CD4-positive, alpha-beta T cell (primary cell): Measurements from ENCODE around the gene NUBPL. TPM values are rescaled to one million over a fixed set of nuclear protein-coding genes. Genes with fewer than 3 reads are reported as not detected.

ENCODE experiments used
- ATAC-seq: fragments of 200-7000 bp; cut with Tn5 transposase; one replicate; pipeline ENCODE4 v1.10.0; 2022; ENCODE audit warnings: mild to moderate bottlenecking; ENCODE audit not compliant: poor library complexity
- CTCF ChIA-PET: fragments of 350-600 bp; sonication (Branson Sonifier 250); formaldehyde crosslinking; loops from one replicate; lab custom pipeline; 2021; ENCODE audit warnings: antibody characterized with exemption, inconsistent platforms; lab: Charles Lee
- POLR2A ChIA-PET: fragments of 350-600 bp; sonication (Branson Sonifier 250); formaldehyde crosslinking; loops from one replicate; lab custom pipeline; 2021; ENCODE audit warnings: antibody characterized with exemption, inconsistent platforms; lab: Charles Lee
- DNase-seq, 14 experiments: peaks; one replicate each; pipeline ENCODE4 v3.0.0-alpha.2; 2013 to 2020; ENCODE audit warnings: mixed read lengths in 2 of 14
- H3K27ac ChIP-seq, 2 donors: one replicate each; pipeline versions ENCODE4 v1.5.1 to v1.7.0; 2013; ENCODE audit warnings: low read length in 2 of 2, low read depth in 1 of 2, mild to moderate bottlenecking in 1 of 2
- H3K27me3 ChIP-seq, 2 experiments: 1 replicate in 1 of 2; 2 replicates in 1 of 2; pipeline versions ENCODE4 v1.6.1 to v1.7.0; 2013; ENCODE audit warnings: low read length in 2 of 2, control low read depth in 1 of 2, mild to moderate bottlenecking in 1 of 2, moderate library complexity in 1 of 2; ENCODE audit not compliant: insufficient read depth in 2 of 2, control insufficient read depth in 1 of 2
- H3K36me3 ChIP-seq: one replicate; pipeline ENCODE4 v1.6.1; 2013; ENCODE audit warnings: low read length, control low read depth; ENCODE audit not compliant: insufficient read depth
- H3K4me1 ChIP-seq: one replicate; pipeline ENCODE4 v1.6.1; 2013; ENCODE audit warnings: low read length, control low read depth; ENCODE audit not compliant: insufficient read depth
- H3K4me3 ChIP-seq: one replicate; pipeline ENCODE4 v1.5.1; 2013; ENCODE audit warnings: mild to moderate bottlenecking, low read length, moderate library complexity
- H3K9me3 ChIP-seq, 2 experiments: 1 replicate in 1 of 2; 2 replicates in 1 of 2; pipeline versions ENCODE4 v1.6.1 to v1.7.0; 2013; ENCODE audit warnings: low read length in 2 of 2, mild to moderate bottlenecking in 2 of 2, control low read depth in 1 of 2, moderate library complexity in 1 of 2; ENCODE audit not compliant: control insufficient read depth in 1 of 2, insufficient read depth in 1 of 2
- H3K27ac Mint-ChIP-seq: one replicate; pipeline ENCODE4 v1.8.0; 2020; ENCODE audit warnings: mixed read lengths
- H3K27me3 Mint-ChIP-seq: one replicate; pipeline ENCODE4 v1.8.0; 2021; ENCODE audit warnings: mixed read lengths
- H3K36me3 Mint-ChIP-seq: one replicate; pipeline ENCODE4 v1.8.0; 2021; ENCODE audit warnings: low read depth, mixed read lengths
- H3K4me1 Mint-ChIP-seq: one replicate; pipeline ENCODE4 v1.8.0; 2021; ENCODE audit warnings: low read depth, mixed read lengths
- H3K4me3 Mint-ChIP-seq: one replicate; pipeline ENCODE4 v1.8.0; 2020; ENCODE audit warnings: mild to moderate bottlenecking, mixed read lengths
- H3K9me3 Mint-ChIP-seq: one replicate; pipeline ENCODE4 v1.8.0; 2020; ENCODE audit warnings: mixed read lengths
- intact Hi-C, 2 experiments: fragments of 100-400 bp; cut with DNase I in 1 of 2; cut with micrococcal nuclease in 1 of 2; formaldehyde crosslinking; loops; one replicate each; pipeline versions ENCODE4 v1.15.1 to v1.9.0; 2023 to 2025; cut with DNase I, micrococcal nuclease
- total RNA-seq, 174 experiments: library from RNA in 2 of 174; stranded (reverse) in 2 of 174; gene quantifications; one replicate each; pipeline ENCODE4 v1.2.3 and lab custom pipeline; 2021 to 2026
- TF ChIP-seq, protein P1 (sequence below): fragments of 200-600 bp; IDR thresholded peaks from one replicate; pipeline ENCODE4 v1.8.0; 2022; ENCODE audit warnings: antibody characterized with exemption, mild to moderate bottlenecking

The NUBPL gene
- total RNA-seq, 2 experiments from 2014 or later: 7.2 to 8.2 TPM

DNA sequence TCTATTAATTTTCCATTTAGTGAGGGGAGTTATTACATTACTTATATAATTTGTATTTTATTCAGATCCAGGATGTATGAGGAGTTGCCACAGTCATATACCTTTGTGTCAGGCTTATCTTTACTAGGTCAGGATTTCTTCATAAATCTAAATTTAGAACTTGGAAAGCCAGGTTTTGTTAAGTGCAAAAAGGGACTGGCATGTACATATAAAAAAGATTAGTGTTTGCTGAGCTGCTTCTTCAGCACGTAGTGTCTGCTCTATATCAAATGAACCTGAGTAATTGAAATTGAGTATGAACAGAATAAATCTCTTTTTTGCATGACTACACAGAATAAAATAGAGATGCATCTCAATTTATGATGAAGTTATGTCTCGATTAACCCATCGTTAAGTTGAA is 157.4 kb downstream of the NUBPL start:
- peaks cover 3 to 5% of the 10 kb centered on the region in 2 experiments for H3K9me3 ChIP-seq
- no peaks in the 10 kb centered on the region for H3K36me3 ChIP-seq
- no peak overlapping the region for H3K27ac ChIP-seq
- DNase-seq: no peak
- ChIA-PET POLR2A (no interaction called here), CTCF (no interaction called here)
- intact Hi-C loops: no loop called here
- no peaks in the 10 kb centered on the region for H3K4me1 Mint-ChIP-seq
- H3K4me3 Mint-ChIP-seq: no peak overlapping the region
- TF ChIP-seq, protein P1, sequence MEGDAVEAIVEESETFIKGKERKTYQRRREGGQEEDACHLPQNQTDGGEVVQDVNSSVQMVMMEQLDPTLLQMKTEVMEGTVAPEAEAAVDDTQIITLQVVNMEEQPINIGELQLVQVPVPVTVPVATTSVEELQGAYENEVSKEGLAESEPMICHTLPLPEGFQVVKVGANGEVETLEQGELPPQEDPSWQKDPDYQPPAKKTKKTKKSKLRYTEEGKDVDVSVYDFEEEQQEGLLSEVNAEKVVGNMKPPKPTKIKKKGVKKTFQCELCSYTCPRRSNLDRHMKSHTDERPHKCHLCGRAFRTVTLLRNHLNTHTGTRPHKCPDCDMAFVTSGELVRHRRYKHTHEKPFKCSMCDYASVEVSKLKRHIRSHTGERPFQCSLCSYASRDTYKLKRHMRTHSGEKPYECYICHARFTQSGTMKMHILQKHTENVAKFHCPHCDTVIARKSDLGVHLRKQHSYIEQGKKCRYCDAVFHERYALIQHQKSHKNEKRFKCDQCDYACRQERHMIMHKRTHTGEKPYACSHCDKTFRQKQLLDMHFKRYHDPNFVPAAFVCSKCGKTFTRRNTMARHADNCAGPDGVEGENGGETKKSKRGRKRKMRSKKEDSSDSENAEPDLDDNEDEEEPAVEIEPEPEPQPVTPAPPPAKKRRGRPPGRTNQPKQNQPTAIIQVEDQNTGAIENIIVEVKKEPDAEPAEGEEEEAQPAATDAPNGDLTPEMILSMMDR: no peak
- no peak for ATAC-seq
- no peak overlapping the region for H3K27ac Mint-ChIP-seq
- peaks cover 37% of the 10 kb centered on the region for H3K36me3 Mint-ChIP-seq
- H3K9me3 Mint-ChIP-seq: peaks cover 2% of the 10 kb centered on the region
- H3K27me3 Mint-ChIP-seq: no peaks in the 10 kb centered on the region
- no peak overlapping the region for H3K4me3 ChIP-seq
- H3K27me3 ChIP-seq: no peaks in the 10 kb centered on the region
- no peaks in the 10 kb centered on the region for H3K4me1 ChIP-seq

DNA sequence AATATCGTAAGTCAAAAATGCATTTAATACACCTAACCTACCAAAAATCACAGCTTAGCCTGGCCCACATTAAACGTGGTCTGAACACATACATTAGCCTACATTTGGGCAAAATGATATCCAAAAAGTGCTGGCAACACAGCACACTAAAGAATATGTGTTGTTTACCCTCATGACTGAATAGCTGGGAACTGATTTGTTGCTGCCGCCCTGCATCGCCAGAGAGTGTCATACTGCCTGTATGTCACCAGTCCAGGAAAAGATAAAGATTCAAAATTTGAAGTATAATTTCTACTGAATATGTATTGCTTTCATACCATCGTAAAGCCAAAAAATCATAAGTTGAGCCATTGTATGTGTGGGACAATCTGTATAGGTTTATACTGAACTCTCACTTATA is 157.8 kb downstream of the NUBPL start:
- intact Hi-C loops: no loop called here
- Histone ChIP-seq H3K9me3 (peaks cover 3 to 5% of the 10 kb centered on the region in 2 experiments), H3K27ac (no peak overlapping the region), H3K27me3 (no peaks in the 10 kb centered on the region), H3K4me3 (no peak overlapping the region), H3K4me1 (no peaks in the 10 kb centered on the region), H3K36me3 (no peaks in the 10 kb centered on the region)
- Mint-ChIP-seq H3K4me1 (no peaks in the 10 kb centered on the region), H3K27ac (no peak overlapping the region), H3K4me3 (no peak overlapping the region), H3K27me3 (no peaks in the 10 kb centered on the region), H3K36me3 (peaks cover 34% of the 10 kb centered on the region), H3K9me3 (peaks cover 2% of the 10 kb centered on the region)
- CTCF ChIA-PET: no interaction called here
- TF ChIP-seq, protein P1: no peak
- POLR2A ChIA-PET: no interaction called here
- ATAC-seq: no peak
- no peak for DNase-seq

GRCh38 chr14:31726337-31726736 is 165.1 kb downstream of the NUBPL start:
- Mint-ChIP-seq H3K4me1 (no peaks in the 10 kb centered on the region), H3K36me3 (peaks cover 71% of the 10 kb centered on the region), H3K9me3 (peaks cover 9% of the 10 kb centered on the region)

More at GRCh38 chr14:31726337-31726736, 165.1 kb downstream of the NUBPL start:
- Histone ChIP-seq H3K36me3 (no peaks in the 10 kb centered on the region), H3K27ac (no peak overlapping the region), H3K9me3 (peaks cover 13 to 19% of the 10 kb centered on the region in 2 experiments), H3K4me1 (no peaks in the 10 kb centered on the region), H3K27me3 (no peaks in the 10 kb centered on the region), H3K4me3 (no peak overlapping the region)
- H3K27me3 Mint-ChIP-seq: no peaks in the 10 kb centered on the region
- intact Hi-C loops: no loop called here
- TF ChIP-seq, protein P1: no peak
- no peak for DNase-seq
- ATAC-seq: no peak
- H3K4me3 Mint-ChIP-seq: no peak overlapping the region
- H3K27ac Mint-ChIP-seq: no peak overlapping the region
- ChIA-PET POLR2A (no interaction called here), CTCF (no interaction called here)
